Hematopoietic multipotent progenitor cell treated with erythropoietin and hydrocortisone succinate and interleukin-3 and kit ligand, for 4 days (in vitro differentiated cells): ENCODE results near the gene ENPEP.

Source experiments
- DNase-seq: peaks from one replicate; pipeline ENCODE4 v3.0.0-alpha.2; 2015

Gene ENPEP

DNA sequence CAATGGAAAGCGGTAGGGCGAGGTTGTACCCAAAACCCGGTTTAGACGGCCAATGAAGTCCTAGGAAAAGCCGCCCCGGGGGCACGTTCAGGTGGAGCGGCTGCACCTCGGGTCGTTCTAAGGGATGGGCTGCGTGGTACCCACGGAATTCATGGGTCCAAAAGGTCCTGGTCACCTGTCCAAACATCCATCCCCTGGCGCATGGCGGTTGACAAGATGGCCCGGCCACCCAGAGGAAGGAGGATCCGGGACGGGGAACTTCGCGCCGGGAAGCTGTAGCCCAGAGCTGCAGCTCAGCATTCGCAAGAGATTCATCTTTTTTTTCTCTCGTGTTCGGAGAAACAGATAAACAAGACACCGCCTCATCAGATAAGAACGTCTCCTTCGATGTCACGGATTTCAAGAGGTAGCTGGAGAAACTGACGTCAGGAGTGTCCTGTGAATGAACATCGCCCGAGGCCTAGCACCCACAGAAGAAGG lies 136.1 kb downstream of the ENPEP start:
- DNase-seq: no peak

DNA sequence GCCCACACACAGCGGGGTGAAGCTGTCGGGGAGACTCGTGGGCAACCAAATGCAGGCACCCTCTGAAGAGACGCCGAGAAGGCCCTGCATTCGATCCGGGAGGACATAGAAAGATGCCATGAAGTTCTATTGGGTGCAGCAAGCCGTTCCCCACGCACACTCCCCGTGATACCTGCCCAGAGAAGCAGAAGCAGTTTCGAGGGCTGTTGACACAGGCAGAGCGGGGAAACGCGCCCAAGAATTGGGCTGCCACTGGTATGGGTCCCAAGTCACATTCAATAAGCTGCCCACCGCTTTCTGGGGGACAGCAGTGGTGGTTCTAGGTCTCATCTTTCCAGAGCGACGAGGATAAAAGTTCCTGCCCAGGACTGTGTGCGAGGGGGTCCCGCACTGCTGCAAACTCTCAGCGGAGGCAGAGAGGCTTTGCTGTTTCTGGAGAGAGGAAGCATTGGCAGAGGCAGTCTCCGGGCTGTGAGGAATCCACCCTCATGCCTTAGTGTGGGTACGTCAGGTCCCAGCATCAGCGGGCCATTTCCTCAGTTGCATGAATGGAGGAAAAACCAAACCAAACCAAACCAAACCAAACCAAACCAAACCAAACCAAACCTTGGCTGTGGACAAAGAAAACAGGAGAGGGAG lies 136.8 kb downstream of the ENPEP start:
- no peak for DNase-seq

DNA sequence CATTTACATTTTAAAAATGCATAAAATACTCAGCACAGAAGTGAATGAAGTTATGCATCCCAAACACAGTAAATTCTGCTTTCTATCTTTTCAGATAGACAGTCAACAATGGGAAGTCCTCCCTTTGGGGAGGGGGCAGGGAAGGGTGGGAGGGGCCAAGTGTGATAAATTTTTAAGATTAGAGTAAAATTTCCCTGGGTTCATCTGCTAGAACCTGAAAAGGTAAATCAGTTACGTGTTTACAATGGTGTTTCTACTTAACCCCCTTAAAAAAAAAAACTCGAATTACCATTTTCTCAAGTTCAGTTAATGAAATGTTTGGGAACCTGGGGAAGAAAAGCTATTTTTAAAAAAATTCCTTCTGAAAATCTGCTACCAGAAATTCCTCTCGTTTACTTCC lies 137.8 kb downstream of the ENPEP start:
- DNase-seq: no peak

DNA sequence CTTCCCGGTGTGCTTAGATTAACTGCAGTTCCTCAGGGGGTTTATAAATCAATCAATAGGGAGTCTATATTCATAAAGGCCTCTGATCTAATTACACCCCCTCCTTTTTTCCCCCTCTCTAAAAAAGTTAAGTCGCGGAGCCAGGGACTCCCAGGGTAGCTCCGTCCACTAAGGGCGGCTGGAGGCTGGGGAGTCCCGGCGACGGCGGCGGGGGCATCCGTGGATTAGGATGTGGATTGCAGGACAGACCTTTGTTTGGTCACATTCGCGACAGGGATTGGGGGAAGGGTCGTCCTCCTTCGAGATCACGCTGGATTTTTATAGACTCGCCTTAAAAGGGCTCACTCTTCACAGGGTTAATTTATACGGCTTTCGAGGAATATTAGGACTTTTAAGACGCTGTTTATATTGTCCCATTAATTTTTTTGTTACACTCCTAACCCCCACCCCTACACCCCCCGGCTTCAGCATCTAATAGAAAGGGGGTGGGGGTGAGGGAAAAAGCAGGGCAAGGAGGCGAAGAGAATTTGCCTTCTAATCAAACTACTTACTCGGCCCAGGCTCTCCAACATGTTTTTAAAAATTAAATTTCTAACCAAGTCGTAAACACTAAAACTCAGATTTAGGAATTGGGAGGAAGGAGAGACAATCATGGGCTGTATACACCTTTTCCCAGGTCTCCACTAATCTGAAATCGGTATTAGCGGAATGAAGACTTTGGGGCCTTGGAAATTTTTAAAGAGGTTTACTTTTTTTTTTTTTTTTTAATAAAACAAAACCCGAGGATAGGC lies 138.4 kb downstream of the ENPEP start:
- DNase-seq: no peak
